ENCODE data around the gene OLFM1.
"Not testable (repeated sequence)": the region's sequence is repeated elsewhere in the genome, so short reads cannot be mapped to it uniquely, and the experiment has no call there.

Gene OLFM1

GRCh38 chr9:135160862-135161261, 73.4 kb downstream of the OLFM1 start:
- TF ChIP-seq, protein P1, sequence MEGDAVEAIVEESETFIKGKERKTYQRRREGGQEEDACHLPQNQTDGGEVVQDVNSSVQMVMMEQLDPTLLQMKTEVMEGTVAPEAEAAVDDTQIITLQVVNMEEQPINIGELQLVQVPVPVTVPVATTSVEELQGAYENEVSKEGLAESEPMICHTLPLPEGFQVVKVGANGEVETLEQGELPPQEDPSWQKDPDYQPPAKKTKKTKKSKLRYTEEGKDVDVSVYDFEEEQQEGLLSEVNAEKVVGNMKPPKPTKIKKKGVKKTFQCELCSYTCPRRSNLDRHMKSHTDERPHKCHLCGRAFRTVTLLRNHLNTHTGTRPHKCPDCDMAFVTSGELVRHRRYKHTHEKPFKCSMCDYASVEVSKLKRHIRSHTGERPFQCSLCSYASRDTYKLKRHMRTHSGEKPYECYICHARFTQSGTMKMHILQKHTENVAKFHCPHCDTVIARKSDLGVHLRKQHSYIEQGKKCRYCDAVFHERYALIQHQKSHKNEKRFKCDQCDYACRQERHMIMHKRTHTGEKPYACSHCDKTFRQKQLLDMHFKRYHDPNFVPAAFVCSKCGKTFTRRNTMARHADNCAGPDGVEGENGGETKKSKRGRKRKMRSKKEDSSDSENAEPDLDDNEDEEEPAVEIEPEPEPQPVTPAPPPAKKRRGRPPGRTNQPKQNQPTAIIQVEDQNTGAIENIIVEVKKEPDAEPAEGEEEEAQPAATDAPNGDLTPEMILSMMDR (IDR thresholded peaks at IDR 0.05; ENCODE audit: low read depth, low read length) = no peak
- TF ChIP-seq EZH2phosphoT487 (IDR thresholded peaks at IDR 0.05; ENCODE audit: low read depth) = no peak
- H3K9ac ChIP-seq (ENCODE audit: low read length) = no peak overlapping the region
- no peak overlapping the region for H3K27ac ChIP-seq (ENCODE audit: low read length)
- no peaks in the 10 kb centered on the region for H3K9me3 ChIP-seq (ENCODE audit: insufficient read depth, low read length)
- H2AFZ ChIP-seq (ENCODE audit: low read depth, low read length) = no peak overlapping the region
- no peak overlapping the region for H3K4me3 ChIP-seq (ENCODE audit: low read length)
- no peaks in the 10 kb centered on the region for H3K36me3 ChIP-seq (replicated peaks; ENCODE audit: low read depth, low read length)
- no peaks in the 10 kb centered on the region for H4K20me1 ChIP-seq (ENCODE audit: insufficient read depth, low read length)
- H3K4me2 ChIP-seq (ENCODE audit: low read length) = no peak overlapping the region
- no peaks in the 10 kb centered on the region for H3K79me2 ChIP-seq (ENCODE audit: low read length)
- peaks cover 6% of the 10 kb centered on the region; the same call in 1 of the 2 replicates for H3K27me3 ChIP-seq (ENCODE audit: low read depth, low read length)
- H3K4me1 ChIP-seq (ENCODE audit: low read length) = no peaks in the 10 kb centered on the region

DNA sequence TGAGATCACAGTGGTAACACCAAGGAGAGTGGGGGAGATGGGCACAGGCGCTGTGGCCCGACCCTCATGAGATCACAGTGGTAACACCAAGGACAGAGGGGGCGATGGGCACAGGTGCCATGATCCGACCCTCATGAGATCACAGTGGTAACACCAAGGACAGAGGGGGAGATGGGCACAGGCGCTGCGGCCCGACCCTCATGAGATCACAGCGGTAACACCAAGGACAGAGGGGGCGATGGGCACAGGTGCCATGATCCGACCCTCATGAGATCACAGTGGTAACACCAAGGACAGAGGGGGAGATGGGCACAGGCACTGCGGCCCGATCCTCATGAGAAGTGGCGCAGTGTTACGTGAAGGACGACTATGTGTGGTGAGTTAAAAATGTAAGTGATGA, 75.1 kb downstream of the OLFM1 start:
- not testable (repeated sequence) for H3K79me2 ChIP-seq (ENCODE audit: low read length); H3K27ac ChIP-seq (ENCODE audit: low read length); H3K4me1 ChIP-seq (ENCODE audit: low read length); H3K9ac ChIP-seq (ENCODE audit: low read length); H3K36me3 ChIP-seq (replicated peaks; ENCODE audit: low read depth, low read length); H2AFZ ChIP-seq (ENCODE audit: low read depth, low read length); H3K4me2 ChIP-seq (ENCODE audit: low read length); H4K20me1 ChIP-seq (ENCODE audit: insufficient read depth, low read length); H3K9me3 ChIP-seq (ENCODE audit: insufficient read depth, low read length); H3K4me3 ChIP-seq (ENCODE audit: low read length); H3K27me3 ChIP-seq (ENCODE audit: low read depth, low read length)

DNA sequence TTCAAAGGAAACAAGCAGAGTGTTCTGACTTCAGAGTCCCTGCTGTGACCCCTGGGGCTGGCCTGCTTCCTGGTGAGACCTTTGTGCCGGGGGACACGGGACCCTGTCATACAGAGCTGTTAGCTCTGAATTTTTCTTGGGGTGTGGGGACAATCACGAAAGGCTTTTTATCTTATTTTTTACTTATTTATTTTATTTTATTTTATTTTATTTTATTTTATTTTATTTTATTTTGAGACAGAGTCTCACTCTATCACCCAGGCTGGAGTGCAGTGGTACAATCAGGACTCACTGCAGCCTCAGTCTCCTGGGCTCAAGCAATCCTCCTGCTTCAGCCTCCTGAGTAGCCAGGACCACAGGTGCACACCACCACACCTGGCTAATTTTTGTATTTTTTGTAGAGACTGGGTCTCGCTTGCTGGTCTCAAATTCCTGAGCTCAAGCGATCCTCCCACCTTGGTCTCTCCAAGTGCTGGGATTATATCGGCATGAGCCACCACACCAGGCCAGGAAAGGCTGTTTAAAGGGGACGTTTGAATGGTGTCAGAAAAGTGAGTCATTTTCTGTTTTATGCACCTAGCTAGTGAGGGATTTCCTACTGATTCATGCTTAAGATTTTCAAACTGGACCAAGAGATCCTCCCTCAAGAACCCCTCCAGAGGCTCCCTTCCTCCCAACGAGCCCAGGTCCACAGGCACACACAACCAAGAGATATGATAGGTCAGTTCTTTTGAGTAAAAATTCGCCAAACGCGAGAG, 75.7 kb downstream of the OLFM1 start:
- Histone ChIP-seq H3K36me3 (replicated peaks; ENCODE audit: low read depth, low read length) (no peaks in the 10 kb centered on the region), H2AFZ (ENCODE audit: low read depth, low read length) (no peak overlapping the region), H3K4me2 (ENCODE audit: low read length) (no peak overlapping the region), H3K27me3 (ENCODE audit: low read depth, low read length) (peaks cover 9% of the 10 kb centered on the region), H3K4me3 (ENCODE audit: low read length) (no peak overlapping the region), H3K79me2 (ENCODE audit: low read length) (no peaks in the 10 kb centered on the region), H4K20me1 (ENCODE audit: insufficient read depth, low read length) (no peaks in the 10 kb centered on the region), H3K9me3 (ENCODE audit: insufficient read depth, low read length) (no peaks in the 10 kb centered on the region), H3K27ac (ENCODE audit: low read length) (no peak overlapping the region), H3K4me1 (ENCODE audit: low read length) (no peaks in the 10 kb centered on the region), H3K9ac (ENCODE audit: low read length) (no peak overlapping the region)
- TF ChIP-seq, protein P1 (IDR thresholded peaks at IDR 0.05; ENCODE audit: low read depth, low read length) = no peak
- TF ChIP-seq EZH2phosphoT487 (IDR thresholded peaks at IDR 0.05; ENCODE audit: low read depth) = no peak

DNA sequence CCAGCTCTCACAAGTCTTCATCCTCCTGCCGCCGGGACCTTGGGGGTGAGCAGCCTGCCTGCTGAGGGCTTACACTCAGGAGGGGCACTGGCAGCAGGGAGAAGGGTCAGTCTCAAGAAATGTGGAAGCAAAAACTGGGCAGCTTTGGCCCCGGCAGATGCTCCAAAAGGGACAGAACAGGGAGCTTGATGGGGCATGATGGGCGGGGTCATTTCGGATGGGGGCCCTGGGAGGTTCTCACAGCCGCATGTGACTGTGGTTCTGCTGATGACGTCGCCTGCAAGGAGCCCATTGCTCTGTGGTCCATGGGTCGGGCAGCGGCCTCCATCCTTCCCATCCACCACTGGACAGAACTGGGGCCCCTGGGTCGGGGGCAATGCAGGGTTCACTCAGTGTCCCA, 76.6 kb downstream of the OLFM1 start:
- H4K20me1 ChIP-seq (ENCODE audit: insufficient read depth, low read length) = no peaks in the 10 kb centered on the region
- H3K9me3 ChIP-seq (ENCODE audit: insufficient read depth, low read length) = no peaks in the 10 kb centered on the region
- no peak overlapping the region for H3K4me3 ChIP-seq (ENCODE audit: low read length)
- no peaks in the 10 kb centered on the region for H3K4me1 ChIP-seq (ENCODE audit: low read length)
- no peak overlapping the region for H3K27ac ChIP-seq (ENCODE audit: low read length)
- no peak overlapping the region for H2AFZ ChIP-seq (ENCODE audit: low read depth, low read length)
- no peaks in the 10 kb centered on the region for H3K79me2 ChIP-seq (ENCODE audit: low read length)
- no peak overlapping the region for H3K9ac ChIP-seq (ENCODE audit: low read length)
- H3K4me2 ChIP-seq (ENCODE audit: low read length) = no peak overlapping the region
- peaks cover 9% of the 10 kb centered on the region for H3K27me3 ChIP-seq (ENCODE audit: low read depth, low read length)
- TF ChIP-seq EZH2phosphoT487 (IDR thresholded peaks at IDR 0.05; ENCODE audit: low read depth) = no peak
- TF ChIP-seq, protein P1 (IDR thresholded peaks at IDR 0.05; ENCODE audit: low read depth, low read length) = no peak
- no peaks in the 10 kb centered on the region for H3K36me3 ChIP-seq (replicated peaks; ENCODE audit: low read depth, low read length)
